Endothelial cell (in vitro differentiated cells): Measurements from ENCODE around the gene ALDH1A2. TPM values are rescaled to one million over a fixed set of nuclear protein-coding genes. Genes with fewer than 3 reads are reported as not detected.
"Not testable (repeated sequence)": the region's sequence is repeated elsewhere in the genome, so short reads cannot be mapped to it uniquely, and the experiment has no call there.

Experiments used
- DNase-seq: peaks from one replicate; pipeline ENCODE4 v3.0.0; 2021; ENCODE audit warnings: low spot score
- H3K27ac Mint-ChIP-seq: one replicate; pipeline ENCODE4 v1.8.0; 2021; ENCODE audit warnings: mixed read lengths, inconsistent platforms; ENCODE audit not compliant: unreplicated experiment
- H3K27me3 Mint-ChIP-seq: one replicate; pipeline ENCODE4 v1.8.0; 2021; ENCODE audit warnings: mild to moderate bottlenecking, moderate library complexity, mixed read lengths, inconsistent platforms; ENCODE audit not compliant: unreplicated experiment
- H3K36me3 Mint-ChIP-seq: one replicate; pipeline ENCODE4 v1.8.0; 2021; ENCODE audit warnings: mild to moderate bottlenecking, low read depth, mixed read lengths, inconsistent platforms; ENCODE audit not compliant: unreplicated experiment
- H3K4me1 Mint-ChIP-seq: one replicate; pipeline ENCODE4 v1.8.0; 2021; ENCODE audit warnings: mild to moderate bottlenecking, mixed read lengths, inconsistent platforms; ENCODE audit not compliant: unreplicated experiment
- H3K4me3 Mint-ChIP-seq: one replicate; pipeline ENCODE4 v1.8.0; 2021; ENCODE audit warnings: mild to moderate bottlenecking, mixed read lengths, inconsistent platforms; ENCODE audit not compliant: unreplicated experiment
- H3K9me3 Mint-ChIP-seq: one replicate; pipeline ENCODE4 v1.8.0; 2021; ENCODE audit warnings: mixed read lengths, inconsistent platforms; ENCODE audit not compliant: unreplicated experiment
- CTCF ChIP-seq: fragments of 200-600 bp; sonication (generic); IDR thresholded peaks from one replicate; pipeline ENCODE4 v1.5.0; 2021; ENCODE audit warnings: antibody characterized with exemption; ENCODE audit not compliant: unreplicated experiment
- total RNA-seq: library from RNA; stranded (reverse); fragmentation: NEBNext Ultra II Directional; extraction: Animal tissue kit (Norgen Biotek cat#: 25700); gene quantifications from one replicate; pipeline ENCODE4 v1.2.1, GENCODE V29; 2021; ENCODE audit not compliant: unreplicated experiment

ALDH1A2 gene
- total RNA-seq, 1 donor from 2014 or later: 2.6 TPM

GRCh38 chr15:58010983-58011382 is 54.5 kb downstream of the ALDH1A2 start:
- peaks cover 4% of the 10 kb centered on the region for H3K36me3 Mint-ChIP-seq

GRCh38 chr15:58003810-58004209 is 61.7 kb downstream of the ALDH1A2 start:
- no peak for TF ChIP-seq CTCF
- H3K9me3 Mint-ChIP-seq: no peaks in the 10 kb centered on the region
- no peak for DNase-seq
- H3K36me3 Mint-ChIP-seq: peaks cover 4% of the 10 kb centered on the region
- H3K27ac Mint-ChIP-seq: no peak overlapping the region
- H3K27me3 Mint-ChIP-seq: no peaks in the 10 kb centered on the region
- H3K4me1 Mint-ChIP-seq: no peaks in the 10 kb centered on the region
- no peak overlapping the region for H3K4me3 Mint-ChIP-seq

More at GRCh38 chr15:58010983-58011382, 54.5 kb downstream of the ALDH1A2 start:
- TF ChIP-seq CTCF: no peak
- no peak for DNase-seq
- Mint-ChIP-seq H3K4me1 (peaks cover 12% of the 10 kb centered on the region), H3K9me3 (no peaks in the 10 kb centered on the region), H3K27me3 (no peaks in the 10 kb centered on the region), H3K4me3 (no peak overlapping the region), H3K27ac (no peak overlapping the region)

GRCh38 chr15:58002338-58003126 is 63.0 kb downstream of the ALDH1A2 start:
- peaks cover 4% of the 10 kb centered on the region for H3K36me3 Mint-ChIP-seq
- H3K4me3 Mint-ChIP-seq: no peak overlapping the region
- DNase-seq: no peak
- no peaks in the 10 kb centered on the region for H3K27me3 Mint-ChIP-seq
- H3K4me1 Mint-ChIP-seq: no peaks in the 10 kb centered on the region
- TF ChIP-seq CTCF: no peak
- no peak overlapping the region for H3K27ac Mint-ChIP-seq
- H3K9me3 Mint-ChIP-seq: no peaks in the 10 kb centered on the region

GRCh38 chr15:57999699-58000098 is 65.8 kb downstream of the ALDH1A2 start:
- not testable (repeated sequence) for H3K9me3 Mint-ChIP-seq, H3K27ac Mint-ChIP-seq, DNase-seq, H3K27me3 Mint-ChIP-seq, H3K4me3 Mint-ChIP-seq, H3K36me3 Mint-ChIP-seq, H3K4me1 Mint-ChIP-seq

GRCh38 chr15:57996561-57996960 is 69.0 kb downstream of the ALDH1A2 start:
- Mint-ChIP-seq H3K36me3 (no peaks in the 10 kb centered on the region), H3K27ac (no peak overlapping the region), H3K4me3 (no peak overlapping the region), H3K27me3 (no peaks in the 10 kb centered on the region), H3K9me3 (no peaks in the 10 kb centered on the region), H3K4me1 (no peaks in the 10 kb centered on the region)
- no peak for DNase-seq
- no peak for TF ChIP-seq CTCF
